Activated T-cell treated with anti-CD3 and anti-CD28 coated beads for 4 hours (primary cell): Measurements from ENCODE around the gene VARS1.
"Not testable (repeated sequence)": the region's sequence is repeated elsewhere in the genome, so short reads cannot be mapped to it uniquely, and the experiment has no call there.

Source experiments
- DNase-seq: peaks from one replicate; pipeline ENCODE4 v3.0.0-alpha.2; 2020

The VARS1 gene

DNA sequence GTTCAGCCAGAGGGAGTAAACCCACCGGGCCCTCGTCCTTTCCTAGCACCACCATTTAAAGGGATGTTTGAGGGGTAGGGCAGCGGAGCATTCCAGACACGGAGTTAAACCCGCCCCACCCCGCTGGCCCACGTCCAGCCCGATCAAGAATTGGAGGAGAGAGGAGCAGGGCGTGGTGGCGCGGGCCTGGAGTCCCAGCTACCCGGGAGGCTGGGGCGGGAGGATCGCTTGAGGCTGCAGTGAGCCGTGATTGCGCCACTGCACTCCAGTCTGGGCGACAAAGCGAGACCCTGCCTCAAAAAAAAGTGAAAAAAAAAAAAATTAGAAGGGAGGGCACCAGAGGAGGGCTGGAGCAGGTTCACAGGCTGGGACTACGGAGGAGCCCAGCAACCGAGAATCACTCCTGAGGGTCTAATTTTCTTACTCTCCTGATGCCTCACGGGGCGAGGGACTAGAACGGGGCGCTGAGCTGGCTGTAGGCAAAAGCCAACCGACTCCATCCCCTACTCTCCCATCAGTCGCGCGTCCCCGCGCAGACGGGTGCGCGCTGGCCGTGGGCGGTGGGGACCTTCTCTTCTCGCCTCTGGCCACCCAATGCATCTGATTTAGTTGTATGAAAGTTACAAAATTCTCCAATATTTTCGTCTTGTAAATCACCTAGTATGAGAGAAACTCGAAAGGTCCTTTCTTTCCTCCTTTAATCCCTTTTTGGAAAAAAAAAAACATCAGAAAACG, 25.9 kb upstream of the VARS1 start:
- peak; percentile 57 for DNase-seq

DNA sequence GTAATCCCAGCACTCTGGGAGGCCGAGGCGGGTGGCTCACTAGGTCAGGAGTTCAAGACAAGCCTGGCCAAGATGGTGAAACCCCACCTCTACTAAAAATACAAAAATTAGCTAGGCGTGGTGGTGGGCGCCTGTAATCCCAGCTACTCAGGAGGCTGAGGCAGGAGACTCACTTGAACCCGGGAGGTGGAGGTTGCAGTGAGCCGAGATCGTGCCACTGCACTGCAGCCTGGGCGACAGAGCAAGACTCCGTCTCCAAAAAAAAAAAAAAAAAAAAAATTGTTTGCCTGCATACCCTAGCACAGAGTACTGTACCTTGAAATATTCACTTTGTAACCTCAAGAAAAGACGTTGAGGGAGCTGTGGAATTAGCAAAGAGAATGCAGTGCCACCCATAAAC, 24.8 kb upstream of the VARS1 start:
- not testable (repeated sequence) for DNase-seq

DNA sequence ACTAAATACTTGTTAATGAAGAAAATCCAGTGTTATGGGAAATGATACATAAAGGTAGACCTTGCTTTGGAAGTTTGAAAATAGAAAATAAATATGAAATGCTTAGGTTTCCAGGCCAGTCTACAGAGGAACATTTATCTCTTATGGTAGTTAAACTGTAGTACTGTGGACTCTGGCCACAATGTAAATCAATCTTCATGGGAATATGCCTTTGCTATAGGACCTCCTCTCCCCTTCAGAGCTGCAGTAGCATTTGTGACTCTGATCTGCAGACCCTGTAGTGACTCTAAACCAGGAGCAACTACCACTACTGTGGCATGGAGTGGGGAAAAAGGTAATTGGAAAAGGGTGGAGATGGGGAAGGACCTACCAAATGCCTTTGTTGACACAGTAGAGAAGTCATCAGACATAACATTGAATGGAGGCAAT, 24.3 kb upstream of the VARS1 start:
- no peak for DNase-seq

DNA sequence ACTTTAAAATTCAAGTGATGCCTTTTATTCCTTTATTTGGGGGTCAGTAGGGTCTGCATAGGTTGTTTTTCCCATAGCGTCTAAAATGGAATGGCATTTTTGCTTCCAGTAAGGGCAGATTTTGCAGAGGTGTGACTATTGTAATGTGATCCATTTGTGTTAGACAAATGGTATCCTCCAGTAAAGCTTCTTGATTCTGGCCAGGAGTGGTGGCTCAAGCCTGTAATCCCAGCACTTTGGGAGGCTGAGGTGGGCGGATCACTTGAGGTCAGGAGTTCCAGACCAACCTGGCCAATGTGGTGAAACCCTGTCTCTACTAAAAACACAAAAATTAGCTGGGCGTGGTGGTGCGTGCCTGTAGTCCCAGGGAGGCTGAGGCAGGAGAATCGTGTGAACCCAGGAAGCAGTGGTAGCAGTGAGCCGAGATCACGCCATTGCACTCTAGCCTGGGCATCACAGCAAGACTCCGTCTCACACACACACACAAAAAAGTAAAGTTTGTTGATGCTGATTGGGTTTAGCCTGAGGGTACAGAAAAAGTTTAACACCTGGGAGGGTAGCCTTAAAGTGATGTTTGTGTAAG, 22.5 kb upstream of the VARS1 start:
- DNase-seq, result not testable (repeated sequence)

DNA sequence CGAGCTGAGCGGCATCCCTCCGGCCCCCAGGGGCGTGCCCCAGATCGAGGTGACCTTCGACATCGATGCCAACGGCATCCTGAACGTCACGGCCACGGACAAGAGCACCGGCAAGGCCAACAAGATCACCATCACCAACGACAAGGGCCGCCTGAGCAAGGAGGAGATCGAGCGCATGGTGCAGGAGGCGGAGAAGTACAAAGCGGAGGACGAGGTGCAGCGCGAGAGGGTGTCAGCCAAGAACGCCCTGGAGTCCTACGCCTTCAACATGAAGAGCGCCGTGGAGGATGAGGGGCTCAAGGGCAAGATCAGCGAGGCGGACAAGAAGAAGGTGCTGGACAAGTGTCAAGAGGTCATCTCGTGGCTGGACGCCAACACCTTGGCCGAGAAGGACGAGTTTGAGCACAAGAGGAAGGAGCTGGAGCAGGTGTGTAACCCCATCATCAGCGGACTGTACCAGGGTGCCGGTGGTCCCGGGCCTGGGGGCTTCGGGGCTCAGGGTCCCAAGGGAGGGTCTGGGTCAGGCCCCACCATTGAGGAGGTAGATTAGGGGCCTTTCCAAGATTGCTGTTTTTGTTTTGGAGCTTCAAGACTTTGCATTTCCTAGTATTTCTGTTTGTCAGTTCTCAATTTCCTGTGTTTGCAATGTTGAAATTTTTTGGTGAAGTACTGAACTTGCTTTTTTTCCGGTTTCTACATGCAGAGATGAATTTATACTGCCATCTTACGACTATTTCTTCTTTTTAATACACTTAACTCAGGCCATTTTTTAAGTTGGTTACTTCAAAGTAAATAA, 21.8 kb upstream of the VARS1 start:
- DNase-seq, result not testable (repeated sequence)

DNA sequence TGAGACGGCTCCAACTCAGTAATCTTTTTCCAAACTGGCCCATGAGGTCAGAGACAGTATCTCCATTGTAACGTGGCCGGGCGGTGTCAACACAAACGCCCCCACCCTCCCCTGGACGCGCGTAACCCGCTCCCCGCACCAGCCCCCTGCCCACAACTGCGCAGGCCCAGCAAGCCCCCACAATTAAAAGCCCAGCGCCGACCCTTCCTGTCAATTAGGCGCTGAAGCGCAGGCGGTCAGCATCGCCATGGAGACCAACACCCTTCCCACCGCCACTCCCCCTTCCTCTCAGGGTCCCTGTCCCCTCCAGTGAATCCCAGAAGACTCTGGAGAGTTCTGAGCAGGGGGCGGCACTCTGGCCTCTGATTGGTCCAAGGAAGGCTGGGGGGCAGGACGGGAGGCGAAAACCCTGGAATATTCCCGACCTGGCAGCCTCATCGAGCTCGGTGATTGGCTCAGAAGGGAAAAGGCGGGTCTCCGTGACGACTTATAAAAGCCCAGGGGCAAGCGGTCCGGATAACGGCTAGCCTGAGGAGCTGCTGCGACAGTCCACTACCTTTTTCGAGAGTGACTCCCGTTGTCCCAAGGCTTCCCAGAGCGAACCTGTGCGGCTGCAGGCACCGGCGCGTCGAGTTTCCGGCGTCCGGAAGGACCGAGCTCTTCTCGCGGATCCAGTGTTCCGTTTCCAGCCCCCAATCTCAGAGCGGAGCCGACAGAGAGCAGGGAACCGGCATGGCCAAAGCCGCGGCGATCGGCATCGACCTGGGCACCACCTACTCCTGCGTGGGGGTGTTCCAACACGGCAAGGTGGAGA, 19.7 kb upstream of the VARS1 start, which contains the start of the genes HSPA1A and HSPA1L:
Gene HSPA1A (plus strand): TSS at position 519 of the 814 bp plus-strand sequence. CDS start 214 bp downstream, at position 733.
Gene HSPA1L (minus strand): TSS at position 259 of the 814 bp plus-strand sequence. CDS start 3,311 bp downstream, outside the sequence.
- DNase-seq, result peak; percentile 45

DNA sequence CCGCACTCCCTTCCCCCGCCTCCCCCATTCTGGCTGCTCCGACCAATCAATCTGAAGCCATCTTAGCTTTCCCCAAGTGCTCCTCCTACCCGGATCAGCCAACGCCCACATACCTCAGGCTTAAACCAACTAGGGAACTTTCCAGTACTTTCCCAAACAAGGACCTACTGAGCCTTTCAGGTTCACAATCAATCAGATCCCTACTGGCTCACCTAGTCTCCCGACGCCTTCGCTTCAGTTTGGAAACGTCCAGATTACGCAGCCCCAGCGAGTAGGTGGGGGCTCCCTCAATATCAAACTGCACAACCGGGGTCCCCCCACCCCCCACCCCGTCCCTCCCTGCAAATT, 19.1 kb upstream of the VARS1 start:
- DNase-seq, result peak; percentile 57

DNA sequence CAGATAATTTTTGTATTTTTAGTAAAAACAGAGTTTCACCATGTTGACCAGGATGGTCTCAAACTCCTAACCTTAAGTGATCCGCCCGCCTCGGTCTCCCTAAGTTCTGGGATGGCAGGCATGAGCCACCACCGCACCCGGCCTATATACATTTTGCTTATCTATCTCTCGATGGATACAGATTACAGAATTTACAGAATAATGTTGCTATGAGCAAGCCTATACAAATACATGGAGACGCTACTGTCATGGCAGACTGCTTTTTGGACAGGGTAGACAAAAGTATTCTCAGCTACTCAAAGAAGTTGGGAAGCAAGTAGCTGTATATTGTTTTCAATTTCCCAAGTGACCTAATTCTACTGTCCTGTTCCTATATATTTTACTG, 17.9 kb upstream of the VARS1 start:
- no peak for DNase-seq

DNA sequence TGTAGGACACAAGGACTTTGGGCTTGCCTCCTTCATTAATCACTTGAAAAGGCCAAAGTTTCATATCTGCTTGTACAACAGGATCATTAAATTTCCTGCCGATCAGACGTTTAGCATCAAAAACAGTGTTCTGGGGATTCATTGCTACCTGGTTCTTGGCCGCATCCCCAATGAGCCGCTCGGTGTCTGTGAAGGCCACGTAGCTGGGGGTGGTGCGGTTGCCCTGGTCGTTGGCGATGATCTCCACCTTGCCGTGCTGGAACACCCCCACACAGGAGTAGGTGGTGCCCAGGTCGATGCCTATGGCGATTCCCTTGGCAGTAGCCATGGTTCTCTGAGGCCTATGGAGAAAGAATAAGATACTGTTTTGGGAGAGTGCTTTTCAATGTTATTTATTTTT, 16.1 kb upstream of the VARS1 start:
- no peak for DNase-seq

DNA sequence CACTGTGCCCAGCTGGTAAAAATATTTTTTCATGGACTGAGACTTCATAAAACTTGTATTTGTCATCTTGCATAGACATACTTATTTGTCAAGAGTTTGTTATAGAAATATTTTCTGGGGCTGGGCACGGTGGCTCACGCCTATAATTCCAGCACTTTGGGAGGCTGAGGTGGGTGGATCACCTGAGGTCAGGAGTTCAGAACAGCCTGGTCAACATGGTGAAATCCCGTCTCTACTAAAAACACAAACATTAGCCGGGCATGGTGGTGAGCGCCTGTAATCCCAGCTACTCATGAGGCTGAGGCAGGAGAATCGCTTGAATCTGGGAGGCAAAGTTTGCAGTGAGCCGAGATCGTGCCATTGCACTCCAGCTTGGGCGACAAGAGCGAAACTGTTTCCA, 13.0 kb upstream of the VARS1 start:
- DNase-seq, result not testable (repeated sequence)

DNA sequence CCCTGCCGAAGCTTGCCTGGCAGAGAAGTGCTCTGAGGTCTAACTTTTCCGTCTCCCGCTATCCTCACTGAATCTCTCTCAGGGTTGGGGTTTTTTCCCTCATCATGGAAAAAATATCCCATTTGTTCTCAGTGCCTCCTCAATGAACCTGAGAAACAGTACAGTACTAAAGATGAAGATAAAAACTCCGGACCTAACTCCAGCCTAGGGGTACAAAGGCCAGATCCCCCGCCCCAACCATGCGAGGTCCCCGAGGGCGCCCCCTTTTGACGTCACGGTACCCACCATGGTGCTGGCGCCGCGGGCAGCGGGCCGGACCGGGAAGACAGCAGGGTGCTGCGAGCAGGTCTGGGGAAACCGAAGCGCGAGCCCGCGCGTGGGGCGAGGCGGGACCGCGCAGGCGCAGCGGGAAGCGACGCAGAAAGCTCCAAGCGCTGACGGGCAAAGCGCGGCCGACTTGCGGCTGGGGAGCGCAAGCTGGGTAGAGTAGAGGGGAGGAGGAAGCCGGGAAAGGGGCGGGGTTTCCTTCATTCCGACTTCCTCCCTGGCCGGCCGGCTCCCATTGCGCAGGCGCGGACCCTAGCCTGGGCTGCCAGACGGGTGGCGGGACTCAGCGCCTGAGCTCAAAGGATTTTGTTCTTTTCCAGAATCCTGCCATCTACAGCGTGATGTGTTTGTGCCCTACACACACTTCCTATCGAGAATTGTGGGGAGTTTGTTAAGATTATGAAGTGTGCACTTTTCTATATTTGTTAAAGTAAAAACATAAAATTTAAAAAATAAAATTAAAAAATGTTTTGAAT, 11.1 kb upstream of the VARS1 start, which contains the start of gene LSM2:
Gene LSM2 (minus strand): TSS at position 497 of the 803 bp plus-strand sequence. CDS start 209 bp downstream, at position 288.
- peak; percentile 95 for DNase-seq

DNA sequence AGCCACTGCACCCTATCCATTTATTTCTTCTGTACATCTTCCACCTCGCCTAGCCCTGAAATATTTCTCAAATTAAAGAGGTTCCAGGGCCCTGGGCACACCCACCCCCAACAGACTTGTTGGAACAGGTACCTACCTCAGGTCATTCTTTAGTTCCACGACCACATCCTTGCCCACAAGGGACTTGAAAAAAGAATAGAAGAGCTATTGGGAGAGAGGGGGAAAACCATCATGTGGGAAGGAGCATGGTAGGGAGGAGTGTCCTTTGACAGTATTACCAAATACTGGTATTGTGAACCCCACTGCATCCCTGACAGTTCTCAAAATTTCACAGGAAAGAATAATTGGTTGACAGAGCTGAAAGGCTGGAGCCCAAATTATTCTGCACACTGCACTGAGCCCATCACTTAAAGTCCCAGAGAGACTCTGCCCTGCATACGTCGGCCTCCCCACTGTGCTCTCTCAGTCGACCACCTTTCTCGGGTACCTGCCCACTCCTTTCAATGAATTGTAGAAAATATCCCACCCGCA, 10.5 kb upstream of the VARS1 start:
- no peak for DNase-seq

DNA sequence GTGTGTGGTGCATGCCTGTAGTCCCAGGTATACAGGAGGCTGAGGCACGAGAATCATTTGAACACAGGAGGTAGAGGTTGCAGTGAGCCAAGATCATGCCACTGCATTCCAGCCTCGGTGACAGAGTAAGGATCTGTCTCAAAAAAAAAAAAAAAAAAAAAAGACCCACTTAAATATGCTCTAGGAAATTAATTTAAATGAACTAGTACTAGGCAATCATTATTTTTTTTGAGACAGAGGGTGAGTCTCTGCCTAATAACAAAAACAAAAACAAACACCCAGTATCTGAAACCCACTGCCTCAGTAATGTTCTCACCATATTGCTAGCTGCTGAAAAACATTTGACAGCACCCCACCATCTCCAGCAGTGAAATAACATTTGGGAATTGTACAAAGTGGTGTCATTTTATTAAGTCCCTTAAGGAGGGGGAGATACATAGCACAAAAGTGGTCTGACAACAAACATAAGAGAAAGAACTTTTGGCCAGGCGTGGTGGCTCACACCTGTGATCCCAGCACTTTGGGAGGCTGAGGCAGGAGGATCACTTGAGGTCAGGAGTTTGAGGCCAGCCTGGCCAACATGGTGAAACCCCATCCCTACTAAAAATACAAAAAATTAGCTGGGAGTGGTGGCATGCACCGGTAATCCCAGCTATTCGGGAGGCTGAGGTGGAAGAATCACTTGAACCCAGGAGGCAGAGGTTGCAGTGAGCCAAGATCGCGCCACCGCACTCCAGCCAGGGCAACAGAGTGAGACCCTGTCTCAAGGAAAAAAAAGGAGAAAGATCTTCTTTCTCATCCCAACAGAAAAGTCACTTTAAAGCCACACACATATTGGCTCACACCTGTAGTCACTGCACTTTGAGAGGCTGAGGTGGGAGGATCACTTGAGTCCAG, 5.7 kb upstream of the VARS1 start:
- DNase-seq, result not testable (repeated sequence)

DNA sequence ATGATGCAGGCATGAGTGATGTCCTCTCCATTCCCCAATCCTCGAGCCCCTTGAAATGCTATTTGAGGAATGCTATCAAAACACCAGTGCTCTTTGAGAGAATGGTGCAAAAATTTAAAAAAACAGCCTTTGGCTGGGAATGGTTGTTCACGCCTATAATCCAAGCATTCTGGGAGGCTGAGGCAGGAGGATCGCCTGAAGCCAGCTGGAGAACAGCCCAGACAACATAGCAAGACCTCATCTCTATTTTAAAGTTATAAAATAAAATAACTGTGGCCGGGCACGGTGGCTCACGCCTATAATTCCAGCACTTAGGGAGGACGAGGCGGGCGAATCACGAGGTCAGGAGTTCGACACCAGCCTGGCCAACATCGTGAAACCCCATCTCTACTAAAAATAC, 4.2 kb upstream of the VARS1 start:
- no peak for DNase-seq

DNA sequence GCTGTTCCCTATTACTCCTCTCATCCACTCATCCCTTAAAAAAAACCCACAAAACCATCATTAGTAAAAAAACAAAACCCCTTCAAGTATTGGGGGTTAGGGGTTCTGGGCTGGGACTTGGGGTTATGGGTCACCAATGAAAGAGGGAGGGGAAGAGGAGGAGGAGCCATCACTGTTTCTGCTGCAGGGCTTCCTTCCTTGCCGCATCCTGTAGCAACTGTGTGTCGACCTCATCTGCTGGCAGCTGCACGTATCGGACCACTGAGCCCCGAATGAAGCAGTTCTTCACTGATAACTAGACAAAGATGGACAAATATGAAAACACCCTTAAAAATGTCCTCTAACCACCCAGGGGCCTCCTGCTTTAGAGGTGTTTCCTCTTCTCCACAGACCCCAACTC, 2.0 kb upstream of the VARS1 start:
- no peak for DNase-seq

DNA sequence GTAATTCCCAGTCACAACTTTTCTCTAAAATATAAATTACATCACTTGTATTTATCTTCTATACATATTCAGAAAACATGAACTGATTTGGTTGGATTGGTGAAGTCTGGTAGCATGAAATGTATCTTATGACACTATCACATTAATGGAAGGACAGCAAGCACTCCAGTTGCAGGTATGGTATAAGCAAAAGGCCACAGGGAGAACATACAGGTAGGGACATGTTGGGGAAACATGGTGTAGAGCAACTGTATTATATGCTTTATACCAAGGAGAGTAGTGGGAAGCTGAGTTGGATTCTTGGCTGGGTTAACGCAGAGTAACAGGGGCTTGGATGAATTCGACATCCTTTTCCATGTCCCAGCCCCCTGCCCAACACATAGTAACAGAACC, 1.4 kb upstream of the VARS1 start:
- DNase-seq, result no peak

DNA sequence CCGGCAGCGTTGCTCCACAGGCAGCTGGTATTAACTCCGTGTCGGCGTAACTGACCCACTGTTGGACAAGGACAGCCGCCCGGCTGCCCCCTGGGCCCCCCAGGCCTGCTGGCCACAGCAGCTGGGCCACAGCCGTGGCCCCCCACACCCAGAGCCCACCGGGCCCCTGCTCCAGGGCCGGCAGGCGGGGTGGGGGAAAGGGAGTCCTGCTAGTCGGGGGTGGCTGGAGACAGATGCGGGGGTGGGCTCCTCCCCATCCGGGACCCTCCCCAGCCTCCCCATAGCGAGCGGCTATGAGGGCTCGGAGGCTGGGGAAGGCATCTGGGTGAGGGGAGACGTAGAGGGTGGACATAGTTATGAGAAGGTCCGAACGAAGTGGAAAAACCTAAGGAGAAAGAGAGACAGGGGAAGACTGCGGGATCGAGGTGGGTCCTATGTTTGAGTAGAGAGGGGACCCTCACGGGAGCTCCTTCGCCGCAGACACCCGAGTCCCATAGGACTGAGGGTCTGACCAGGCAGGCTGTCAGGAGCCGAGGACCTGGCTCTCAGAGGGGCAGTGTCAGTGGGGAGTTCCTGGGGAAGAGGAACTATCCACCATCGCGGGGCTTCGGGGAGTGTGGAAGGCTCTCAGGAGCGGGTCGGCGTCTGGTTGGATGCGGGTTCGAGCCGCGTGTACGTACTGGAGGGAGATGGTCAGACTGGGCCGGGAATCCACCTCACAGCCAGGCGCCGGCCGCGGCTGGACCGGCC, 511 bp downstream of the VARS1 start:
- DNase-seq, result peak; percentile 27

DNA sequence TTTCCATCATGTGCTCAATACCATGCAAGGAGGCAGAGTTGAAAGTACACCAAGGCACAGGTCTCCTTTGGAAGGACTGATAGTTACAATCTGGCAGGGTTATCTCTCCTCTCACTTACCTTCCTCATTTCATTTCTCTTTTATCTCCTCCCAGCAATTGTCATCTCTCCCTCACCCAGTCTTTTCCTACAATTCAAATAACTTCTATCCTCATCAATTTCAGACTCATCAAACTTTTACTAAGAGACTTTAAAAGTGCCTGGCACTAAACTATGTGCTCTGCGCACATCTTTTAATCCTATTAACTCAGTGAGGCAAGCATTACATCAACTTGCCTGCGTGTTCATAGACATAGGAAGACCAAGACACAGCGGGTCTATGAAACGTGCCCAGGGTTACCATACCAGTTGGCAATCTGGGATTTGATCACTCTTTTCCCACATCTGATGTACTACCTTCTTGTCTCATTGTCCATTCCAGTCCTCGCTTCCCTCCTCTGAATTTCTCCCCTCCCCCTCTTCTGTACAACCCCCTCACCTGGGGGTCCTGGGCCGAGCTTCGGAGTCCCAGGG, 1.2 kb downstream of the VARS1 start:
- no peak for DNase-seq

DNA sequence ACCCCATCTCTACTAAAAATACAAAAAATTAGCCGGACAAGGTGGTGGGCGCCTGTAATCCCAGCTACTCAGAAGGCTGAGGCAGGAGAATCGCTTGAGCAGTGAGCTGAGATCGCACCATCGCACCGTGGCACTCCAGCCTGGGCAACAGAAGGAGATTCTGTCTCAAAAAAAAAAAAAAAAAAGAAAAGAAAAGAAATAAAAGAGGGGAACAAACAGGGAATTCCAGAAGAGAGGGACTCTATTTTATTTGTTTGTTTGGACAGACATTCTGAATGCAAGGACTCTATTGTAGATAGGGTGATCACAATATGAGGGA, 1.7 kb downstream of the VARS1 start:
- DNase-seq, result not testable (repeated sequence)

DNA sequence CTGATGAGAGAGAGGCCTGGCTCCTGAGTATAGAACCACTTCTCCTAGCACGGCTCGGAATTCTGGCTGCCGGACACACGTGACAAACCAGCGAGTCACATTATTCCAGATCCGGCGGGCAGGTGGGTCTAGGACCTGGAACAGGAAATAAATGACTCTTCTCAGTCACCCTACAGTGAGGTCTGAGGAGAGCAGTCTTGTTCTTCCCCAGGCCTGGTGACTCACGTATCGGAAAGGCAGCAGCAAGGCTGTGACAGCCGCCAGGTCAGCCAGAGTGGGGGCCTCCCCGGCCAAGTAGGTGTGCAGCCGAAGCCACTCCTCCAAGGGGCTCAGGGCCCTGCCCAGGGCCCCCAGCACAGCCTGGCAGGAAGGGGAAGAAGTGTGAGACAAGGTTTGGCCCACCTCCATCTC, 2.8 kb downstream of the VARS1 start:
- DNase-seq, result no peak
